Ovary (tissue), 9 donors: Measurements from ENCODE around the gene TMIGD3. TPM values are rescaled to one million over a fixed set of nuclear protein-coding genes. Genes with fewer than 3 reads are reported as not detected.

Experiments
- DNase-seq, 5 donors: peaks; one replicate each; pipeline ENCODE4 v3.0.0-alpha.2; 2019 to 2020
- H3K27ac ChIP-seq, 2 donors: fragments of 200-600 bp; one replicate each; pipeline versions ENCODE4 v1.5.1 to v1.8.0; 2019 to 2022
- H3K27me3 ChIP-seq: fragments of 200-600 bp; one replicate; pipeline ENCODE4 v1.8.0; 2022
- H3K36me3 ChIP-seq: fragments of 200-600 bp; sonication (generic); one replicate; pipeline ENCODE4 v1.5.1; 2019
- H3K4me1 ChIP-seq: one replicate; pipeline ENCODE4 v1.8.1; 2013; ENCODE audit warnings: mild to moderate bottlenecking, moderate library complexity; ENCODE audit not compliant: insufficient read depth
- H3K4me3 ChIP-seq: fragments of 200-600 bp; sonication (generic); one replicate; pipeline ENCODE4 v1.5.1; 2017
- H3K9me3 ChIP-seq, 2 donors: fragments of 200-600 bp in 1 of 2; sonication (generic) in 1 of 2; one replicate each; pipeline versions ENCODE4 v1.5.1 to v1.8.1; 2013 to 2019; ENCODE audit warnings: mild to moderate bottlenecking in 1 of 2, moderate library complexity in 1 of 2
- CTCF ChIP-seq, 3 donors: fragments of 450-650 bp in 2 of 3; fragments of 200-600 bp in 1 of 3; IDR thresholded peaks; one replicate each; pipeline versions ENCODE4 v1.5.1 to v1.8.0; 2016 to 2022; ENCODE audit warnings: antibody characterized with exemption in 3 of 3, mild to moderate bottlenecking in 1 of 3
- EP300 ChIP-seq: sonication (generic); formaldehyde crosslinking; IDR thresholded peaks from one replicate; pipeline ENCODE4 v1.6.1; 2017; ENCODE audit warnings: antibody characterized with exemption
- POLR2A ChIP-seq: fragments of 450-650 bp; IDR thresholded peaks from one replicate; pipeline ENCODE4 v1.6.1; 2017; ENCODE audit warnings: antibody characterized with exemption, mild to moderate bottlenecking, moderate library complexity
- WGBS, 3 donors: extraction: QIAGEN DNeasy Blood & Tissue Kit in 1 of 3; methylation state at CpG; one replicate each; pipeline versions ENCODE4 v1.1.5 to v1.1.7; 2013 to 2017; 5-methylcytosine and 5-hydroxymethylcytosine counted together
- intact Hi-C, 4 donors: fragments of 100-400 bp; cut with DNase I; formaldehyde crosslinking; loops; one replicate each; pipeline versions ENCODE4 v1.11.0 to v1.15.1; 2022 to 2023
- polyA plus RNA-seq, 2 donors: library from polyadenylated mRNA; stranded (reverse); fragments of 200-250 nt in 1 of 2; fragments of 350-450 nt in 1 of 2; fragmentation: Illumina TruSeq in 1 of 2; extraction: RNeasy Lipid Tissue Mini Kit (QIAGEN cat#74804) in 1 of 2; gene quantifications; one replicate each; pipeline ENCODE4 v1.2.3, GENCODE V29; 2013 to 2014
- total RNA-seq, 7 donors: library from RNA; depleted of rRNA in 2 of 7; stranded (reverse); fragments of >200 nt in 2 of 7; fragmentation: NEBNext Ultra II Directional in 3 of 7; extraction: Animal tissue kit (Norgen Biotek cat#: 25700) in 3 of 7; gene quantifications; one replicate each; pipeline versions ENCODE4 v1.1.0 to v1.2.4, GENCODE V29; 2016 to 2023
- donor health status: DM: no; HTN: no; CAD: no; lungs with moderate emphysema.
- donor health status: DM: no; HTN: no; CAD: no.
- donor health status: Bipolar disorder and iron deficiency.
- donor health status: DM: yes; HTN: yes; CAD: no.
- donor health status: DM: no; HTN: no; CAD: no.
- donor health status: DM: yes; HTN: yes; CAD: no.

Gene TMIGD3
- total and polyA plus RNA-seq, 9 donors: 0.78 to 3.2 (median 2.6) TPM; not detected in 2

- no peaks in the 10 kb centered on the region for H3K9me3 ChIP-seq
Observed at GRCh38 chr1:111535256-111536191, 32.1 kb upstream of the TMIGD3 start.

GRCh38 chr1:111520053-111520452 is 16.6 kb upstream of the TMIGD3 start:
- Histone ChIP-seq H3K4me1 (peaks cover 13% of the 10 kb centered on the region), H3K4me3 (no peak overlapping the region), H3K36me3 (no peaks in the 10 kb centered on the region), H3K9me3 (no peaks in the 10 kb centered on the region), H3K27ac (no peak overlapping the region), H3K27me3 (no peaks in the 10 kb centered on the region)
- WGBS, 3 donors: 90 to 95% (median 90%) methylated on average over 3 of the region's 3 CpGs
- intact Hi-C loops: no loop called here
- TF ChIP-seq POLR2A (no peak), CTCF (IDR thresholded peaks at IDR 0.05) (no peak), EP300 (no peak)
- DNase-seq: no peak

More at GRCh38 chr1:111535256-111536191, 32.1 kb upstream of the TMIGD3 start:
- Histone ChIP-seq H3K27me3 (no peaks in the 10 kb centered on the region), H3K4me3 (no peak overlapping the region), H3K4me1 (no peaks in the 10 kb centered on the region), H3K36me3 (no peaks in the 10 kb centered on the region), H3K27ac (no peak overlapping the region)
- no peak for DNase-seq
- 35 to 45% (median 40%) methylated on average over 14 of the region's 14 CpGs for WGBS, 3 donors
- intact Hi-C loops: no loop called here
- TF ChIP-seq EP300: no peak
- no peak for TF ChIP-seq POLR2A
- TF ChIP-seq CTCF (IDR thresholded peaks at IDR 0.05): no peak

GRCh38 chr1:111517469-111518225 is 14.2 kb upstream of the TMIGD3 start:
- intact Hi-C loops: loop anchor here in 2 of 4 donors (10.0 kb wide), 2 partner anchors 67 to 107 kb away; no protein-coding TSS in a partner anchor
- no peaks in the 10 kb centered on the region for H3K36me3 ChIP-seq
- no peaks in the 10 kb centered on the region for H3K9me3 ChIP-seq
- TF ChIP-seq EP300 (no peak), CTCF (IDR thresholded peaks at IDR 0.05) (no peak), POLR2A (no peak)
- no peak overlapping the region for H3K4me3 ChIP-seq
- peaks cover 13% of the 10 kb centered on the region for H3K4me1 ChIP-seq
- no peak overlapping the region for H3K27ac ChIP-seq
- WGBS, 3 donors: 96 to 100% (median 97%) methylated on average over 1 of the region's 1 CpG
- no peaks in the 10 kb centered on the region for H3K27me3 ChIP-seq
- DNase-seq: no peak

GRCh38 chr1:111516005-111516535 is 12.6 kb upstream of the TMIGD3 start:
- H3K27ac ChIP-seq: peak overlapping the region; percentile 44 to 53
- no peaks in the 10 kb centered on the region for H3K27me3 ChIP-seq
- H3K4me1 ChIP-seq: peaks cover 13% of the 10 kb centered on the region
- H3K4me3 ChIP-seq: peak overlapping the region; percentile 25
- DNase-seq: peak; percentile 64 to 72 (median 69)
- WGBS, 3 donors: 3 to 7% (median 6%) methylated on average over 13 of the region's 13 CpGs
- TF ChIP-seq CTCF (IDR thresholded peaks at IDR 0.05): peak in 1 of 3 donors; percentile 36
- no peak for TF ChIP-seq POLR2A
- intact Hi-C loops: loop anchor here in 2 of 4 donors (10.0 kb wide), 2 partner anchors 69 to 109 kb away; no protein-coding TSS in a partner anchor
- H3K36me3 ChIP-seq: no peaks in the 10 kb centered on the region
- no peaks in the 10 kb centered on the region for H3K9me3 ChIP-seq
